Right hindlimb (tissue), 1 donor: ENCODE results near the gene WDR5.

Experiments
- DNase-seq: peaks from one replicate; pipeline ENCODE4 v3.0.0-alpha.2; 2018

WDR5 gene

DNA sequence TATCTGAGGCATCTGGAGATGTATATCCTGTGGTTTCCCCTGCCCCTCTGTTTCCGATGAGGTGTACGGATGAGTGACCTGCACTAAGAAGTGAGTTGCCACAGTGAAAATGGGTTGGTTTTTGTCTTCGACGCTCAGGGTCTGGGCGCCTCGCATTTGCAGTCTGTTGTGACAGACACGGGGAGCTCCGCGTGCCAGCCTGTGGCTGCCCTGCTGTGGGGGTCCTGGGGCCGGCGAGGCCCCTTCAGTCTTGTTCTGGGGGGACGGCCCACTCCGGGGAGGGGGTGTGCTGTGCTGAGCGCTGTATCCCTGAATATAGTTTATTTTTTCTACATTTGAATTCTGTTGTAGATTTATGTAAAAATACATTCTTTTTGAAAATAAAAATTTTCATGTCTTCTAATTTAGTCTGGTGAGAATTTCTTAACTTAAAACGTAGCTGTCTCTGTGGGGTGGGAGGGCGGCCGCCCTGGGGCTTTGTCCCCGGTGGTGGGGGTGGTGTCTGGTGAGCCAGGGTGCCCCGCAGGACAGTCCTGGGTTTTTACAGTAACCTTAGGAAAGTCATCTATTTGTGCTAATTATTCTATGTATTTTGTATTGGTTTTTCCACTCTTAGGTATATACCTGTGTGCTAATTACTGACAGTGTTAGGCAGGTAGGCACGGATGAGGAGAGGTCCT is 23.8 kb downstream of the WDR5 start:
- no peak for DNase-seq

DNA sequence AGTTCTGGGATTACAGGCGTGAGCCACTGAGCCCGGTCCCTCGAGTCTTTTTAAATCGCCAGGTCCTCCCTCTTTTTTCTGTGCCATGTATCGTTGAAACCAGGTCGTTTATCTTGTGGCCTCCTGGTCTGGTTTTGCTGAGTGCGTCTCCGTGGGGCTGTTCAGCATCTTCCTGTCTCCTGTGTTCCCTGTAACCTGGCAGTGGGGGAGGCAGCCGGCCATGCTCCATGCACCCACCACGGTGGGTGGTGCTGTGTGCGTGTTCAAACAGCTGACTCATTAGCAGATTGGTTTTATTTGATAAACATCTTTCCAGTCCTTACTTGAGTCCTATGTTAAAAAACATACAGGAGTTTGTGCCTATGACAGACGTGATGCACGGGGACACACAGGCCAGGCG is 25.8 kb downstream of the WDR5 start:
- DNase-seq: no peak

DNA sequence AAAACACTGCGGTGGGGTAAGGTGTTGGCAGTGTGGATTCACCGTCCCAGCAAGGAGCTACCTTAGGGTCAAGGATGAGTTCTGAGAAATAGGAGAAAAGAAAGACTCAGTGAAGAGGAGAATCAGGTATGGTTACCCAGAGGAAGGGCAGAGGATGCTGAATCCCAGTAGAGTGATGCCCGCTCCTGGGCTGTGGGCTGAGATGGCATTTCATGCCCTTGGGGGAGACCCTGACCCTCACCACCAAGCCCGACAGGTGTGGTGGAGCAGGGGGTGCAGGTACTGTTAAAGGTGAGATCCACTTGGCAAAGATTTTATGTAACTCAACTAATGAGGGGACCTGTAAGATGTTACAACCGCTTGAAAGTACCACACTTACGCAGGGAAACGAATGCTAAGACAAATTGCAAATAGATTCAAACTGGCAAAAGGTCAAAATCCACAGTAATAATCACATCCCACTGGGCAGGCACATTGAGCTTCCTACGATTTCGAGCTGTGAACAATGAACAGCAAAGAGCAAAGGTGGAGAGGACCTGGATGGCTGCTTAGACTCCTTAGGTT is 26.4 kb downstream of the WDR5 start:
- no peak for DNase-seq

DNA sequence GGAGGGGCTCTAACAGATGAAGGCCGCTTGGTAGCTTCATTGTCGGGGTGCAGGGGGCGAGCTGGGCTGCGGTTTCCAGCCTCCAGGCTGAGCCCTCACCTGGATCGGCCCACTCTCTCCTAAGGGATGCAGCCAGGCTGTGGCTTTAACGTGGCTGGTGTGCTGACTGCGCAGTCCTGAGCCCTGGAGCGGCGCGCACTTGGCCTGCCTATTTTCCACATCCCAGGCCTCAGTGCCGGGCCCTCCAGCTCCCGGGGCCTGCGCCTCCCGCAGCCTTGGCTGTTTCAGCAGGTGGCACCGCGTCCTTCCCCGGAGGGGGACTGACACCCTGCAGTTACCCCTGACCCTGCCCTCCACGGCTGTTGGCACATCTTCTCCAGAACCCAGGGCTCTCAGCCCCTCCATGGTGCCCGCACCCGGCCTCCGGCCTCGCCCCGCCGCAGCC is 27.1 kb downstream of the WDR5 start:
- DNase-seq: no peak

DNA sequence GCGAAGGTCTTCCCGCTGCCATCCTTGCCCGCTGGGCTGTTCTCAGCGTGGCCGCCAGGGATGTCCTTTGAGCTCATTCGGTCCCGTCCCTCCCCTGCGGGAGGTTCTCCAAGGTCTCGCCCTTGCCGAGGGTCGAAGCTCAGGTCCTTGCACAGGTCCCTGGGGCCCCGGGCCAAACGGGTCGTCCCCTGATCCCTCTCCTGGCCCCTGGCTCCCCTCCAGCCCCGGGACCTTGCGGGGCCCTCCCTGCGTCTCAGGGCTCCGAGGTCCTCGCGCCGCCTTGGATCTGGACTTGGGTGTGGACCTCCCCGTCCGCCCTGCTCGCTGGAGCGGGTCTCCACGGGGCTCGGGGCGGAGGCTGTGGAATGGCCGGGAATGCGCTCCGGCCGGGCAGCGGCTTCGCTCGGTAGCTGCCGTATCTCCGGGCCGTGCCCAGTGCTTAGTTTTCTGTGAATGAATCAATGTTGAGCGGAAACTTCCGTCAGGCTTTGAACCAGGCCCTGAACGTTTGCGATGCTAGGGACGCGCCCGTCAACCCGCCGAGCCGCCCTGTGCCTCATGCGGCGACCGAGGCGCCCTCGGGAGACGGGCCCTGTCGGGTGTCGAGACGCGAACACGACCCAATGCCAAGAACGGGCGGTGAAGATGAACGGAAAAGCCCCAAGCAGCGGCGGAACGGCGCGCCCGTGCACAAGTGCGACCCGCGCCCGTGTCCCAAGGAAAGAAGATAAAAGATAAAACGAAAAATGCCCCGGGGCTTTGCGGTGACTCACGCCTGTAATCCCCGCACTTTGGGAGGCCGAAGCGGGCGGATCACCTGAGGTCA is 27.7 kb downstream of the WDR5 start:
- DNase-seq: peak; percentile 74

DNA sequence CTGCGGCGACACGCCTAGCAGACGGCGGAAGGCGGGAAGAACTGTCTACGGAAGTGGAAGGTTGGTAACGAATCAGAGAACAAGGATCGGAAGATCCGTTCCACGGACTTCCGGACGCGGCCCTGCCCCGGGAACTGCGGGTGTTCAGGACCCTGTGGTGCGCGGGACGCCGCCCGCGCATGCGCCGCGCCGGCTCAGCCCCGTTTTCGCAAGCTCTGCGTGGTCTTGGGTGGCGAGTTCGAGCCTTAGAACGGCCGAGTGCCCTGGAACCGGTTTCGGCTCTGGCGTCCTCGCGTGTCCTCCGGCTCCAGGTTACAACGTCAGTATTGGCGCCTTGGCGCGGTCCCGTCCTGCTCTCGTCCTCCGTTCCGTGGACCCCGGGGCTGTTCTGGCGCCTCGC is 29.0 kb downstream of the WDR5 start:
- DNase-seq: no peak

DNA sequence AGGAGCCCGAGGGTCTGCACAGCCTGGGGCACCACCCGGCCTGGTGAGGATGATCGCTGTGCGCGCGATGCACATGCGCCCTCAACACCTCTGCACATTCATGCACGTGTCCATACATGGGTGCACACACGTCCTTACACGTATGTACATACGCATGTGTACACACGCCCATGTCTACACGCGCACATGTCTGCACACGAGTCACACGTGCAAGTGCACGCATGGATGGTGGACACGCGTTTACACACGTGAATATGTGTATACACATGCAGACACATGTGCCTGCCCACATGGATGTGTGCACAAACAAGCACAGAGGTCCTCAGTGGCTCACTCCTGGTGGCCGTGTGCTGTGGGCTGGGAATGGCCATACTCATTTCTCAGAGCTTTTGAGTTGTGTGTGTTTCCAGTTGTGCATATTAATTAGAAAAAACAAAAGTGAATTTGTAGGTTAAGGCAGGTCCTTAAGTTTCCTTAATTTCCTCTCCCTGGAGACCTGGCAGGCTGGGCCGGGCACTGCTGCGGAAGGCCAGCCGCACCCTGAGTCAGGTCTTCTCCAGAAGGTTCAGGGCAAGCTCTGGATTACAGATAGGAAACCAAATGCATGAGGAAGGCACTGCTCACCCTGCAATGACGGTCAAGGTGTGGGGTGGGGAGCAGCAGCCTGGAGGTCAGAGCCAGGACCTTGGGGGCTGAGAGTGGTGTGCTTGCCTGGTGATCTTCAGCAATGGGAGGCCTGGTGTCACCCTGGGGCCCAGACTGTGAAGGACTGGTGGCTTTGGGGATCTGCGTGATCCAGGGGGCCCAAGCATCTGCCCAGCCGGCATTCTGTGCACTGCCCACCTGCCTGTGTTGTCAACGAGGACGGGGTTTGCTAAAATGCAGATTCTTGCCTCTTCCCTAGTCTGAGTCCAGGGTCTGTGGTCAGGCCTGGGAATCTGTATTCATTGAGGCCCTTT is 29.8 kb downstream of the WDR5 start:
- no peak for DNase-seq

DNA sequence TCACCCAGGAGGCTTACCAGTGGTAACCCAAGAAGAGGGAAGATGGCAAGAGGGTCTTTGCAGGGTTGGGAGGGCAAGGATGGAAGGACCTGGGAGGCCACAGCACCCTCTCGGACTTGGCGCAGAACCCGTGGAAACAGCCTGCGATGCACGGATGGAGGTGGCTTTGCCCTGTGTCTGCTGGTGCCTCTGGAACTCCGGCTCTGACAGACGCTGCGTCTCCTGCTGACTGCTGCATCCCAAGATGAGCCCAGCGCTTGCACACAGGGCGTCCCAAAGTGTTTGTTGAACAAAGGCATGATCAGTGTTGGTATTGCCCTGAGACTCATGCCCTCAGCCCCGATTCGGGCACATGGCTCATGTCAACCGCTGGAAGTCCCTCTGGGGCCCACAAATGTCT is 30.5 kb downstream of the WDR5 start:
- DNase-seq: no peak

DNA sequence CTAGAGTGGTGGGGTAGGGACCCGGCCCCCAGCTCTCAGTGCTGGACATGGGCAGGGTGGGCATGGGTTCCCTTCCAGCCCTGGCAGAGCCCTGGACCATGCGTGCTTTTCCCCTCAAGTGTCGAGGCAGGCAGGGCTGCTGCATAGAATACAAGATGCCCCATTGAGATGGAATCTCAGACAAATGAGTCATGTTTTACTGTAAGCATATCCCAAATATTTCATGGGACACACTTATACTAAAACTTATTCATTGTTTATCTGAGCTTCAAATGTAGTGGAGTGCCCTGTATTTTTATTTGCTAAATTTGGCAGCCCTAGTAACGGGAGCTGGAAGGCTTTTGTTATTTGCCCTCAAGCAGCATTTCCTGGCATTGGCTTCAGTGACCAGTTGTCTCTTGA is 31.6 kb downstream of the WDR5 start:
- DNase-seq: no peak

DNA sequence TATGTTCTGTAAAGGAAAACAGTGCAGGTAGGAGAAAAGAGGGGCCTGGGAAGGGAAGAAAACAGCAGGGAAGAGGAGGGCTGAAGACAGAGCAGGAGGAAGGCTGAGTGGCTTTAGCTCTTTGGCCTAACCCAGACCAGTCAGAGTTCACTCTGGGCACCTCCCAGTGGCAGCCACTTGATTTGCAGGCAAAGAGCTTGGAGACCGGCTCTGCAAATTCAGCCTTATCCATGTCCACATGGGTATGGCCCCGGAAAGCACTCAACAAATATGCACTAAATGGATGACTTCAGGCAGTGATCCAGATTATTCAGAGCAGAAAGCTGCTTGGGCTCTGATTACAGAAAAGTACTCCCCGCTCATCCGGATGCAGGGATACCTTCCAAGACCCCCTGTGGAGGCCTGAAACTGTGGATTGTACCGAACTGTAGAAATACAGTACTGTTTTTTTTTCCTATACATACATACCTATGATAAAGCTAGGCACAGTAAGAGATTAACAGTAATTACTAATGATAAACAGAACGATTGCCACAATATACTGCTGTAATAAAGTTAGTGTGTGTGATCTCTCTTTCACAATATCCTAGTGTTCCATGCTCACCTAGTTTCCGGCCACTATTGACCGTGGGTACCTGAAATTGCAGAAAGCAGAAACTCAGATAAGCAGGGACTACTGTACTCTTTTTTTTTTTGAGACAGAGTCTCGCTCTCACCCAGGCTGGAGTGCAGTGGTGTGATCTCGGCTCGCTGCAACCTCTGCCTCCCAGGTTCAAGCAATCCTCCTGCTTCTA is 33.1 kb downstream of the WDR5 start:
- no peak for DNase-seq

DNA sequence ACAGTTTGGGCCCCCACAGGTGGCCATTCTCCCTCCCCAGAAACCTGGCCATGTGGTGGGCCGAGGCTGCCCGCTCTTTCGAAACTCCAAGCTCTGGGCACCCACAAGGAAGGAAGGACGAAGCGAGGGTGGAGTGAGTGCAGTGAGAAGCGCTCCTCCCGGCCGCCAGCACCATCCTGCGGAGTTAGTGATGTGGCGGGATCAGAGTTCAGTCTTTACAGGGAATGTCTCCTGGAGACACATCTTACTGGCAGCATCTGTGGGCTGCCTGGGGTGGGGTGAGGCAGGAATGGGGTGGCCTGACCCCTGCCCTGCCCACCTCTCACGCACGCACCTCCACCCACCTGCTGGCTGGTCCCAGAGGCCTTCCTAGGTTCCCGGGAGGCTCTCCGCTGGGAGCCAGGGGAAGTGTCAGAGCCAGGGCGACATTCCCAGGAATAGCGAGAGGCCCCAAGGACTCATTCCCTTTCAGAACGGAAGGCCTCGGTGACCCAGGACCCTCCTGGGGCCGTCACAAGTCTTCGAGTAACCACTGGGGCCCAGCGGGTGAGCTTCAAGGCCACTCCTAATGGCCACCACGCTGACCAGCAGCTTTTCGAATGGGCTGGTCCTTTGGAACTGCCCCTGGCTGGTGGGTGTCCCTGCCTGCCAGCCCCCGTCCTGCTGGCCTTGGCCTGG is 34.0 kb downstream of the WDR5 start:
- no peak for DNase-seq

DNA sequence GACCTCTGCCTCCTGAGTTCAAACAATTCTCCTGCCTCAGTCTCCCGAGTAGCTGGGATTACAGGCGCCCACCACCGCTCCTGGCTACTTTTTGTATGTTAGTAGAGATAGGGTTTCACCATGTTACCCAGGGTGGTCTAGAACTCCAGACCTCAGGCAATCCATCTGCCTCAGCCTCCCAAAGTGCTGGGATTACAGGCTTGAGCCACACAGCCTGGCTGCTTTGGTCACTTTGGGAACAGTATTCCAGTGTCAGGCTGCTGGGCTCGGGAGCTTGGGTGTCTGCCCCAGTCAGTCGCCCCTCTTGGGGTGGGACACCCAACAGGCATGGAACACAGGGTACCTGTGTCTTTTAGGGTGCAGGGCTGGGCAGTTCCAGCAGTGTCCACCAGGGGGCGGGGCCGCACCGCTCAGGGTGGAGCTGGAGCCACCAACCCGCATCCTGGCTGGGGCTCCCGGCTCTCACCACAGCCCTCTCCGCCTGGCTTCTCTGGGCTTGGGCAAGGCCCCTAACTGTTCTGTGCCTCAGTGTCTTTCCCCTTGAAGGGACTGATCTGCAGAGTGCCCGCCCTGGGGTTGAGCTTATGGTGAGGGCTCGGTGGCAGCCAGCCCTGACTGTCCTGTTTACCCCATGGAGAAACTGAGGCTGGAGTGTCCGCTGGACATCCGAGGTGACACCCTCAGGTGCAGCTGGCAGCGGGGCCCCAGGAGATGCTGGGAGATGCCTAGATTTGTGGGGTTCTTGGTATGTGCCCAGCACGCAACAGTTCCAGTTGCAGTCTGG is 34.8 kb downstream of the WDR5 start:
- DNase-seq: no peak

DNA sequence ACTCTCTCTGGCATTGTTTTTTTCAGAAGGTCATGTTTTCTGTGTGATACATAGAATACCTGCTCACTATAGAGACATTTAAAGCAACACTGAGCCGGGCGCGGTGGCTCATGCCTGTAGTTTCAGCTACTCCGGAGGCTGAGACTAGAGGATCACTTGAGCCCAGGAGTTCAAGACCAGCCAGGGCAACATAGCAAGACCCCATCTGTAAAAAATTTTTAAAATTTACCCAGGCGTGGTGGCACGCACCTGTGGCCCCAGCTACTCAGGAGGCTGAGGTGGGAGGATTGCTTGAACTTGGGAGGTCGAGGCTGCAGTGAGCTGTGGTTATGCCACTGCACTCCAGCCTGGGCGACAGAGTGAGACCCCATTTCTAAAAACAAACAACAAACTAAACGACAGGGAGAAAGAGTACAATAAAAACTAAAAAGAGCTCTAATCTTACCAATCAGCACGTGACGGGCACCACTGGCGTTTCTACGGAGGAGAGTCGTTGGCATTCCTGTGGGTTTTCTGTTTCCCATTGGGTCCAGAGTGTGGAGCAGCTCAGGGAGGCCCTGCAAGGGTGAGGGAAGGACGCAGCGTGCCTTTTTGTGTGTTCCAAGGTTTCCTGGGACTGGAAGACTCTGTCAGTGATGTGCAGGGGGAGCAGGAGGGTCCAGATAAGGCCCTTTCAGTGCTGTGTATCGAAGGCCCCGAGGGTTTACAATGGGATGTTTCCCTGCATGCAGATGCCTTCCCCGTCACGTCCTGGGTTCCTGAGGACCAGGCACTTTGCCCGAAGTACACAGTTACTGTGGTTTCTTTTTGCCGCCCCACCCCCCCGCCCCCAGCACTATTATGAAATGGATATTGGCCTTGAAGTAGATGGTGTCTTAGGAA is 35.7 kb downstream of the WDR5 start:
- no peak for DNase-seq

DNA sequence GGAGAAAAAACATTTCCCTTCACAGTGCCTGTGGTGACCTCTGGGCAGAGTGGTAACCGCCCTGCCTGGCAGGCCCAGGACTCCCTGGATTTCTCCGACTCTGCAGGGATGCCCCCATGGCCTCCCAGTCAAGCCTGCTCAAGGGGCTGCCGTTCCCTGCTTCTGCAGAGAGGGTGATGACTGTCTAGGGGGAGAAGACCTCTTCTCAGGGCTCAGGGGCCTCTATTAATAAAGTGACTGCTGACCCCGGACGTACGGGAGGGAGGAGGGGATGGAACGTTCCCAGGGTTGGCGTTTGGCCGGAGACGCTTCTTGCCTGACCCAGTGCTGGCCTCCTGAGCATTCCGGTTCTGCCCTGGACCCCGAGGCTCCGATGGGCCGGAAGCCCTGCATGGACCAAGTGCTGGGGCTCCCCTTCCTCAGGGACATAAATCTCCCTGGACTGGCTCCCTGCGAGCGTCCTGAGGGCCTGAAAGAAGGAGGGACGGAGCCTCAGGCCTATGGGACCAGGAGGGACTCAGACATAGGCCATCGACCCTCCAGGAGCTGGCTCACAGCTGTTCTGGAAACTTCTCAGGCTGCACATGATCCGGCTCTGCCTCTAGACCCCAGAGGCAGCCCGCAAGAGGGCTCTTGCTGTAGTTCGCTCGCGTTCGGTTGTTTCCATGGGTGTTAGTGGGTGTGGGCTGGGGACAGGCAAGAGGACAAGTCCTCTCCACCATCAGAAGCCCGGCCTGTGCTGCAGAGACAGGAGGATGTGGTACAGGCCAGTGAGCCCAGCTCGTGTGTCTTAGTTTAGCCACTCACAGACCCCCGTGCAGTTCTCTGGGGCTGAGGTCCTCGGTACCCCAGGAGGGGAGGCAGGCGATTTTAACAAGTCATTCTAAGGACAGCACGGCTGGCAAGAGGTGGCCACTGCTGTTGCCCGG is 36.6 kb downstream of the WDR5 start:
- no peak for DNase-seq

DNA sequence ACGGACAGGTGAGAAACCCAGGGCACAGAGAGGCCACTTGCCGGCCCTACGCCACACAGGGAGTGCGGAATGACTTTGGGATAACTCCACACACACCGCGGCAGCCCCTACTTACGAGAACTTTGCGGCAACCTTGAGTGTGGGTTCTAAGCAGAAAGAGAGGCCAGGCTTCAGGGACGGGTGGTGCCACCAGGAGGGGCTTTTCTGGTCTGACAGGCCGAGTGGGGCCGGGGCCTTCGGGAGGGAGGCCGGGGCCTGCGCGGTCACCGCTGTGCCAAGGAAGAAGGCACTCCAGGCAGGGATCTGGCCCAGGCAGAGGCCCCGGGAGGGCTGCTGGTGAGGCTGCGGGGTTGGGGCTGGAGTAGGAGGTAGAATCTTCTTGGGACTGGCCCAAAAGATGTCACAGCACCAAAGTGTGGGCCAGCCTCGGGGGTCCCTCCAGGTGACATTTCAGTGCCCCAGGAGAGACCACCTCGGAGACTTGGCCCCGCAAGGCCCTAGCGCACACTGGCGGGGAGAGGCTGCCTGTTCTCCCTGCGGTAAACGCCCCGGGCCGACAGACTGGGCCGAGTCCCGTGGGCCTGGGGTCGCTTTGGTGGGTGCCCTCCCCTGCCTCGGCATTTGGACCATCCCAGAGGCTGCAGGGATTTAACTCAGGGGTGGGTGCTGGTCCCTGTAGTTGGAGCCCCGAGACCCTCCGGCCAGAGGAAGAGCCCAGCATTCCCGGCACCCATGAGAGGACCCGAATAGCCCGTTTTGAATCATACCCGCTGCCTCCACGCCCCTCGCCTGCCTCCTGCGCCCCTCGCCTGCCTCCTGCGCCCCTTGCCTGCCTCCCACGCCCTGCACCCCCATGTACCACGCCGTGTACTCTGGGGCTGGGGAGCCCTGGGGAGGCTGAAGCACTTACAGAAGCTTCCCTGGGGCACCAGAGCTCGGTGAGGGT is 37.5 kb downstream of the WDR5 start:
- no peak for DNase-seq

DNA sequence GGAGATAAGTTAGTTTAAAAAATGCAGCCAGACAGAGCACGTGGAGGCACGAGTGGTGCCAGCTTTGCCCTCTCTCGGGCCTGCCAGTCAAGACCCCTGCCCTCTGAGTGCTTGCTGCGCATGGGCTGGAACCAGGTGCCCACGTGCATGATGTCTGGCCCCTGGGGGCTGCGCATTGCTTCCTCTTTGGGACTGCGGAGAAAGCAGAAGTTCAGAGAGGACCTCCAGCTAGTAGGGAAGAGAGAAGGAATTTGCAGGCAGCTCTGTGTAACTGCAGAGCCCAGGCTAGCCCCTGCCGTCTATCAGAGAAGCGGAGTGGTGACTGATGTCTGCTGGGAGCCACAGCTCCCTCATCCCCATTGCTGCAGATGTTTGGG is 38.2 kb downstream of the WDR5 start:
- no peak for DNase-seq
